Gastrocnemius medialis (tissue), 4 donors: ENCODE measurements around the gene FGFR3.

Source experiments
- CTCF ChIP-seq, 5 experiments: fragments of 450-650 bp in 3 of 5; fragments of 200-600 bp in 2 of 5; sonication (generic) in 2 of 5; IDR thresholded peaks in 4 of 5; conservative IDR thresholded peaks in 1 of 5; 1 replicate in 4 of 5; 2 replicates in 1 of 5; pipeline ENCODE4 v1.5.1; 2016 to 2019; ENCODE audit warnings: antibody characterized with exemption in 5 of 5, mild to moderate bottlenecking in 3 of 5, moderate library complexity in 3 of 5
- POLR2A ChIP-seq, 2 donors: fragments of 450-650 bp; IDR thresholded peaks; one replicate each; pipeline ENCODE4 v1.6.1; 2017; ENCODE audit warnings: antibody characterized with exemption in 2 of 2, mild to moderate bottlenecking in 2 of 2, moderate library complexity in 2 of 2

GRCh38 chr4:1756079-1756478 is 37.0 kb upstream of the FGFR3 start:
- no peak for TF ChIP-seq CTCF (IDR thresholded peaks at IDR 0.05 in 4 of 5, conservative IDR thresholded peaks at IDR 0.05 in 1 of 5)
- TF ChIP-seq POLR2A (IDR thresholded peaks at IDR 0.05), result no peak
